Measurements from ENCODE around the gene RUNX3.

GRCh38 chr1:24941564-24941963 is 11.5 kb upstream of the RUNX3 start:
- TF ChIP-seq, protein P1, sequence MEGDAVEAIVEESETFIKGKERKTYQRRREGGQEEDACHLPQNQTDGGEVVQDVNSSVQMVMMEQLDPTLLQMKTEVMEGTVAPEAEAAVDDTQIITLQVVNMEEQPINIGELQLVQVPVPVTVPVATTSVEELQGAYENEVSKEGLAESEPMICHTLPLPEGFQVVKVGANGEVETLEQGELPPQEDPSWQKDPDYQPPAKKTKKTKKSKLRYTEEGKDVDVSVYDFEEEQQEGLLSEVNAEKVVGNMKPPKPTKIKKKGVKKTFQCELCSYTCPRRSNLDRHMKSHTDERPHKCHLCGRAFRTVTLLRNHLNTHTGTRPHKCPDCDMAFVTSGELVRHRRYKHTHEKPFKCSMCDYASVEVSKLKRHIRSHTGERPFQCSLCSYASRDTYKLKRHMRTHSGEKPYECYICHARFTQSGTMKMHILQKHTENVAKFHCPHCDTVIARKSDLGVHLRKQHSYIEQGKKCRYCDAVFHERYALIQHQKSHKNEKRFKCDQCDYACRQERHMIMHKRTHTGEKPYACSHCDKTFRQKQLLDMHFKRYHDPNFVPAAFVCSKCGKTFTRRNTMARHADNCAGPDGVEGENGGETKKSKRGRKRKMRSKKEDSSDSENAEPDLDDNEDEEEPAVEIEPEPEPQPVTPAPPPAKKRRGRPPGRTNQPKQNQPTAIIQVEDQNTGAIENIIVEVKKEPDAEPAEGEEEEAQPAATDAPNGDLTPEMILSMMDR (IDR thresholded peaks at IDR 0.05): no peak
- TF ChIP-seq POLR2A (IDR thresholded peaks at IDR 0.05): no peak
- TF ChIP-seq EP300 (IDR thresholded peaks at IDR 0.05): no peak
